Ramos (cell line): Measurements from ENCODE around the gene PYDC1.
"Not testable (repeated sequence)": the region's sequence is repeated elsewhere in the genome, so short reads cannot be mapped to it uniquely, and the experiment has no call there.

ENCODE experiments used
- in situ Hi-C: fragments of 300-500 bp; cut with MboI; formaldehyde crosslinking; loops from one replicate; pipeline ENCODE4 v1.14.3; 2022; ENCODE audit warnings: low sequenced_read_pairs; ENCODE audit not compliant: unreplicated experiment

The PYDC1 gene

DNA sequence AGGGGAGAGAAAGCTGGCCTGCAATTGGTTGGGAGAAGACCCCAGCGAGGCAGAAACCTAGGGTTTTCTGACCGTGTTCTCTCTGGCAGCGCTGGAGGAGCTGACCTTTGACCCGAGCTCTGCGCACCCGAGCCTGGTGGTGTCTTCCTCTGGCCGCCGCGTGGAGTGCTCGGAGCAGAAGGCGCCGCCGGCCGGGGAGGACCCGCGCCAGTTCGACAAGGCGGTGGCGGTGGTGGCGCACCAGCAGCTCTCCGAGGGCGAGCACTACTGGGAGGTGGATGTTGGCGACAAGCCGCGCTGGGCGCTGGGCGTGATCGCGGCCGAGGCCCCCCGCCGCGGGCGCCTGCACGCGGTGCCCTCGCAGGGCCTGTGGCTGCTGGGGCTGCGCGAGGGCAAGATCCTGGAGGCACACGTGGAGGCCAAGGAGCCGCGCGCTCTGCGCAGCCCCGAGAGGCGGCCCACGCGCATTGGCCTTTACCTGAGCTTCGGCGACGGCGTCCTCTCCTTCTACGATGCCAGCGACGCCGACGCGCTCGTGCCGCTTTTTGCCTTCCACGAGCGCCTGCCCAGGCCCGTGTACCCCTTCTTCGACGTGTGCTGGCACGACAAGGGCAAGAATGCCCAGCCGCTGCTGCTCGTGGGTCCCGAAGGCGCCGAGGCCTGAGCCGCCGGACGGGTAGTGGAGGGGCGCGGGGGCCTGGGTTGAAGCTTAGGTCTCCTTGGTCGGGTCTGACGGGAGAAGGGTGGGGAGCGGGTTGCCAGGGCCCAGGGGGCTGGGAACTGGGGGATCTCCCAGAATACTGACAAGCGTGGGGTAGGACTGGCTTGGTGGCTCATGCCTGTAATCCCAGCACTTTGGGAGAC is 7.4 kb upstream of the PYDC1 start:
- in situ Hi-C loops: no loop called here

DNA sequence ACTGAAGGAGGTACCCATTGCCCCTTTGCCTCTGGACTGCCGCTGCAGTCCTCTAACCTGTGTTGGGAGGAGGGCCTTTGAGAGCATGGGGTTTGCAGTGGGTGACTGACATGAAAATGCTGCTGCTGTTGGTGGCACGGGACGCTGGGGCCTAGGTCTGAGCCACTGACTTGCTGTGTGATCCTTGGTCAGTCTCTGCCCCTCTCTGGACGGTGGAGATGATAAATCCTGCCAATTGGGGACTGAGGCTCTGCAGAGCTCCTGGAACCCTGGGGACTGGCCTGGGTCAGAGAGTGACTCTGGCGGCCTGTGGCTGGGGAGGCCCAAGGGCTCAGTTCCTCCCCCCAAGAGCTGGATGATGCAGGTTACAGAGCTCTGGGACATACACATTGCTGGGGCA is 6.1 kb upstream of the PYDC1 start:
- in situ Hi-C loops: no loop called here

GRCh38 chr16:31221357-31222160 is 4.6 kb upstream of the PYDC1 start:
- in situ Hi-C loops: no loop called here

DNA sequence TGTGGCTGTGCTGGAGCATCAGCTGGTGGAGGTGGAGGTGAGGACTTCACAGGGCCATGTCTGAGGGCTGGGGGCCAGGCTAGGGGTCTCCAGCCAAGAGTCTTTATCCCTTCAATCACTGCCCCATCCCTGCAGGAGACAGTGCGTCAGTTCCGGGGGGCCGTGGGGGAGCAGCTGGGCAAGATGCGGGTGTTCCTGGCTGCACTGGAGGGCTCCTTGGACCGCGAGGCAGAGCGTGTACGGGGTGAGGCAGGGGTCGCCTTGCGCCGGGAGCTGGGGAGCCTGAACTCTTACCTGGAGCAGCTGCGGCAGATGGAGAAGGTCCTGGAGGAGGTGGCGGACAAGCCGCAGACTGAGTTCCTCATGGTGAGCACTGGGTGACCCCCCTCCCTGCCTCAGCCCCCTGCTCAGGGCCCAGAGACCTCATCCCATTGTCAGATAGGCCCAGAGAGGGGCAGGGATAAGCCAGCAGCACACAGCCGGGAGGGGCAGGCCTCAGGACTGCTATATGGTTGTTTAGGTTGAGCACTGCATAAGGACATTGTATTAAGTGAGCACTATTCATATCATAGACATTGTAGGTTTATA is 2.3 kb upstream of the PYDC1 start:
- in situ Hi-C loops: no loop called here

DNA sequence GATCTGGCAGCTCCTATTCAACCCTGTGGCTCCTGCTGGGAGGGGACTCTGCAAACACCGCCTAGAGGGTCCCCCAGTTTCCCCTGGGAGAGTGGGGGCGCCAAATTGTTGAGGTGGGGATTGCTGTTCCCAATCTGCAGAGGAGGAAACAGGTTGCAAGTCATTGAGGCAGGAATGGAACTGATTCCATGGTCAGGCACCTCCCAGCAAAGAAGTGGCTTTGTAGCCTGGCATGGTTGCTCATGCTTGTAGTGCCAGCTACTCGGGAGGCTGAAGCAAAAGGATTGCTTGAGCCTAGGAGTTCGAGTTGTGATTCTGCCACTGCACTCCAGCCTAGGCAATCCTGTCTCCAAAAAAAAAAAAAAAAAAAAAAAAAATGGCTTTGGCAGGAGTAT is 198 bp upstream of the PYDC1 start:
- in situ Hi-C loops: no loop called here

GRCh38 chr16:31215287-31216162 is 1.4 kb downstream of the PYDC1 start:
- in situ Hi-C loops: no loop called here

DNA sequence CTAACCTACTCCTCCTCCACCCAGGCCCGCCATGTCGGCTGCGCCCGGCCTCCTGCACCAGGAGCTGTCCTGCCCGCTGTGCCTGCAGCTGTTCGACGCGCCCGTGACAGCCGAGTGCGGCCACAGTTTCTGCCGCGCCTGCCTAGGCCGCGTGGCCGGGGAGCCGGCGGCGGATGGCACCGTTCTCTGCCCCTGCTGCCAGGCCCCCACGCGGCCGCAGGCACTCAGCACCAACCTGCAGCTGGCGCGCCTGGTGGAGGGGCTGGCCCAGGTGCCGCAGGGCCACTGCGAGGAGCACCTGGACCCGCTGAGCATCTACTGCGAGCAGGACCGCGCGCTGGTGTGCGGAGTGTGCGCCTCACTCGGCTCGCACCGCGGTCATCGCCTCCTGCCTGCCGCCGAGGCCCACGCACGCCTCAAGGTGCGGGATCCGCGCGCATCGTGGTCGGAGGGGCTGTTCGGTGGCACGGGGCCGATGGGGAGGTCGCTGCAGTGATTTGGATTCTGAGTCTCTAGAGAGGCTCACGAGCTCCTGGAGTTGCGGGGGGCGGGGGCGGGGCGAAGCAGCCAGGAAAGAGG is 2.1 kb downstream of the PYDC1 start:
- in situ Hi-C loops: no loop called here

GRCh38 chr16:31213877-31214707 is 2.8 kb downstream of the PYDC1 start, which contains the start of gene TRIM72:
Gene TRIM72, plus strand, starts transcription at chr16:31214119. Its CDS starts 620 bp downstream, at chr16:31214739.
- in situ Hi-C loops: no loop called here

- in situ Hi-C loops: no loop called here
These were observed 3.6 kb downstream of the PYDC1 start for GRCh38 chr16:31213342-31213741.

DNA sequence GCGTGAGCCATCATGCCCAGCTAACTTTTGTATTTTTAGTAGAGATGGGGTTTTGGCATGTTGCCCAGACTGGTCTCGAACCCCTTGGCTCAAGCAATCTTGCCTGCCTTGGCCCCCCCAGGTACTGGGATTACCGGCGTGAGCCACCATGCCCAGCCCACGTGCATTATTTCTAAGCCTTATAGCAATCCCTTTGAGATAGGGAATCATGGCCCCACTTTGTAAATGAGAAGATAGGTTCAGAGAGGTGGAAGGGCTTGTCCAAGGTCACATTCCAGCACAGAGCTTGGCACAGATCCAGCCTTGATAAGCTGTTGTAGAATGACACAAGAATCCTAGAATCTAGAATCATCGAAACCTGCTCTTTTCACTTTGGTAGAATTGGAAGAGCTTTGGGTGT is 10.2 kb downstream of the PYDC1 start:
- in situ Hi-C loops: no loop called here

GRCh38 chr16:31204871-31205666 is 11.9 kb downstream of the PYDC1 start:
- in situ Hi-C loops: no loop called here

- in situ Hi-C loops: no loop called here
These were observed 14.2 kb downstream of the PYDC1 start, which contains the start of gene PYCARD for GRCh38 chr16:31202414-31203375. Gene PYCARD, minus strand, starts transcription at chr16:31202760. Its CDS starts 70 bp downstream, at chr16:31202690.

GRCh38 chr16:31201582-31202413 is 15.1 kb downstream of the PYDC1 start:
- in situ Hi-C loops: no loop called here

DNA sequence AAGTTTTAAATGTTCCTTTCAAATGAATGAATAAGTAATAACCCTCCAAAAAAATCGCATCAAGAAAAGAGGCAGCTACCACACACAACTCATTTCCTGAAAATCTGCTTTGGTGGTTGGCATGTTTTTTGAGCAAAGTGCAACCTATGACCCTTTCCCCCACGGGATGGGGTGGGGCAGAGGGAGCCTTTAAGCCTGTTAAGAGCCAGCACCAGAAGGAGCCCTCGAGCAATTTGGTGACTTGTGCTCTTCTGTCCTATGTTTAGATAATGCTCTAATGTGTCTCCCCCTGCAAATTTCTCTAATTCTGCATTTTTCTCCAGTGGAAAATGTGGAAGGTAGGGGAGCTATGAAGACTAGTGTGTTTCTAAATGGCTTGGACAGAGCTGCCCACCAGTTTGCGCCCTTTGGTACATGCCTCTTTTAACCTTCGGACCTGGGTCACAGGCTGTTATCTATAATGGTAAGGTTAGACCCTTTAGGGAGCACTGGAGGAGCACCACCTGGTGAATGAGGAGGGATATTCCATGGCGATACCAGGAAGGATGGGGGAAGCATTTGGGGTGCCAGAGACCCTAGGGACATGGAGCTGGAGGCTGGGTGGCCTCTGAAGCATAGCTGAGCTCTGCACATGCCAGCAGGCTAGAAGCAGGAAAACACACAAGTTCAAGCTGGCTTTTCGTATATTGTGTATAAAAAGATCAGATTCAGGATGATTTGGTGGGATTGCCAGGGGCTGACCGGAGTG is 15.9 kb downstream of the PYDC1 start:
- in situ Hi-C loops: no loop called here

DNA sequence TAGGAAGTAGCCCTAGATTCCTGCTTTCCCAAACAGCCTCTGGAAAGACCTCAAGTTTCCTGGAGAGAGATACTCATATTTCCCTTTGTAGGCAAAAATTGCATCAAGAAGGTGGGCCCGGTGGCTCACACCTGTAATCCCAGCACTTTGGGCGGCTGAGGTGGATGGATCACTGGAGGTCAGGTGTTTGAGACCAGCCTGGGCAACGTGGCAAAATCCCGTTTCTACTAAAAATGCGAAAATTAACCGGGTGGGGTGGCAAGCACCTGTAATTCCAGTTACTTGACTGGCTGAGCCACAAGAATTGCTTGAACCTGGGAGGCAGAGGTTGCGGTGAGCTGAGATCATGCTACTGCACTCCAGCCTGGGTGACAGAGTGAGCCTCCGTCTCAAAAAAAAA is 16.8 kb downstream of the PYDC1 start:
- in situ Hi-C loops: not testable (repeated sequence)
